Hypothalamus (tissue), 51 donors: ENCODE results near the gene VPS26A.
A peak's percentile ranks its signal among the peaks of the same experiment; 100 is the strongest.

Source experiments
- DNase-seq, 51 donors: peaks; one replicate each; lab custom pipeline; 2025; lab: John Stamatoyannopoulos, UW

The VPS26A gene

GRCh38 chr10:69123747-69124562 lies at the start of gene VPS26A:
Gene VPS26A (plus strand): TSS chr10:69124178. CDS start chr10:69124278, 100 bp downstream.
- DNase-seq: peak; percentile 89 to 100 (median 99)

GRCh38 chr10:69074532-69074931 lies 49.4 kb upstream of the VPS26A start:
- DNase-seq: no peak

GRCh38 chr10:69075431-69075830 lies 48.5 kb upstream of the VPS26A start:
- no peak for DNase-seq

- DNase-seq: no peak
Measured at GRCh38 chr10:69078311-69078710, 45.7 kb upstream of the VPS26A start.

GRCh38 chr10:69080226-69080625 lies 43.8 kb upstream of the VPS26A start:
- no peak for DNase-seq

GRCh38 chr10:69086001-69086509 lies 37.9 kb upstream of the VPS26A start:
- DNase-seq: no peak

- DNase-seq: peak in 16 of 51 donors; percentile 3 to 49 (median 12)
Measured at GRCh38 chr10:69087590-69088470, 36.1 kb upstream of the VPS26A start, which contains the start of gene SRGN. Gene SRGN (plus strand): TSS chr10:69088103. CDS start chr10:69088158, 55 bp downstream.

GRCh38 chr10:69088471-69088769 lies 35.6 kb upstream of the VPS26A start:
- no peak for DNase-seq

- DNase-seq: no peak
Measured at GRCh38 chr10:69088801-69089501, 35.0 kb upstream of the VPS26A start.

- peak in 3 of 51 donors; percentile 0 to 7 (median 6) for DNase-seq
Measured at GRCh38 chr10:69089638-69090599, 34.1 kb upstream of the VPS26A start.

GRCh38 chr10:69090685-69091084 lies 33.3 kb upstream of the VPS26A start:
- DNase-seq: no peak

GRCh38 chr10:69091143-69091651 lies 32.8 kb upstream of the VPS26A start:
- no peak for DNase-seq

- DNase-seq: peak in 25 of 51 donors; percentile 3 to 64 (median 26)
Measured at GRCh38 chr10:69092959-69093850, 30.8 kb upstream of the VPS26A start.

- no peak for DNase-seq
Measured at GRCh38 chr10:69093933-69094332, 30.0 kb upstream of the VPS26A start.

GRCh38 chr10:69096045-69096444 lies 27.9 kb upstream of the VPS26A start:
- DNase-seq: no peak

GRCh38 chr10:69097729-69098128 lies 26.2 kb upstream of the VPS26A start:
- DNase-seq: no peak

GRCh38 chr10:69100136-69100872 lies 23.7 kb upstream of the VPS26A start:
- DNase-seq: no peak
